K562 (cell line): Measurements from ENCODE around the gene PHYHIPL. TPM values are rescaled to one million over a fixed set of nuclear protein-coding genes. Genes with fewer than 3 reads are reported as not detected.

Source experiments
- ATAC-seq: fragments of 200-7000 bp; cut with Tn5 transposase; 3 replicates; pipeline ENCODE4 v1.9.1; 2020; ENCODE audit warnings: moderate library complexity
- BruUV-seq: library from RNA; stranded (reverse); fragments of 400-500 nt; replicated peaks from 2 replicates; lab custom pipeline; 2021; lab: Mats Ljungman, UMichigan
- CTCF ChIA-PET: fragments of 300-600 bp; formaldehyde crosslinking; extraction: SDS; loops from one replicate; lab custom pipeline; 2021; ENCODE audit warnings: low intra/inter-chr PET ratio; lab: Yijun Ruan, JAX
- POLR2A ChIA-PET: fragments of 300-600, 350-650 bp; sonication (Branson Sonifier 250); formaldehyde crosslinking; extraction: SDS; loops from one replicate; lab custom pipeline; 2021; ENCODE audit warnings: antibody characterized with exemption, inconsistent platforms; lab: Yijun Ruan, JAX
- DNase-seq, 4 experiments: peaks; one replicate each; pipeline versions ENCODE4 v3.0.0 to v3.0.0-alpha.2; 2011 to 2018; ENCODE audit warnings: low spot score in 3 of 4, mixed read lengths in 3 of 4; ENCODE audit errors: extremely low read depth in 1 of 4
- FAIRE-seq: peaks from 2 replicates; lab custom pipeline; 2011; peaks lifted over from hg19 to GRCh38; lab: Jason Lieb, UNC
- H2AFZ ChIP-seq: 2 replicates; pipeline ENCODE4 v1.6.0; 2011; ENCODE audit warnings: low read depth, low read length, control low read depth, inconsistent platforms
- H3K27ac ChIP-seq: fragments of 200-600 bp; 3 replicates; pipeline ENCODE4 v1.8.0; 2011; ENCODE audit warnings: low read depth, mild to moderate bottlenecking, control low read depth, inconsistent platforms, low read length, moderate library complexity, mixed read lengths; ENCODE audit errors: extremely low read depth
- H3K27me3 ChIP-seq, 2 experiments: fragments of 300-600 bp in 1 of 2; 2 replicates in 1 of 2; 3 replicates in 1 of 2; pipeline versions ENCODE4 v1.6.0 to v1.8.0; 2011; ENCODE audit warnings: inconsistent platforms in 2 of 2, low read length in 2 of 2, mild to moderate bottlenecking in 1 of 2, mixed read lengths in 1 of 2, moderate library complexity in 1 of 2; ENCODE audit not compliant: control insufficient read depth in 2 of 2, insufficient read depth in 2 of 2
- H3K36me3 ChIP-seq: fragments of 300-600 bp; 3 replicates; pipeline ENCODE4 v1.8.0; 2011; ENCODE audit warnings: mild to moderate bottlenecking, low read length, inconsistent platforms; ENCODE audit not compliant: control insufficient read depth, insufficient read depth
- H3K4me1 ChIP-seq, 2 experiments: fragments of 200-600 bp in 1 of 2; replicated peaks in 1 of 2; 2 replicates in 1 of 2; 3 replicates in 1 of 2; pipeline versions ENCODE4 v1.5.1 to v1.8.0; 2011; ENCODE audit warnings: inconsistent platforms in 2 of 2, low read length in 2 of 2, mild to moderate bottlenecking in 1 of 2, mixed read lengths in 1 of 2, moderate library complexity in 1 of 2; ENCODE audit not compliant: control insufficient read depth in 2 of 2, insufficient read depth in 2 of 2
- H3K4me2 ChIP-seq: 2 replicates; pipeline ENCODE4 v1.6.1; 2011; ENCODE audit warnings: low read length, control low read depth, inconsistent platforms, mixed read lengths; ENCODE audit not compliant: insufficient read depth
- H3K4me3 ChIP-seq: fragments of 200-600 bp; sonication (generic), shearing (Covaris generic); 2 replicates; pipeline ENCODE4 v1.5.1; 2016; ENCODE audit warnings: control low read depth, inconsistent platforms
- H3K79me2 ChIP-seq: fragments of 200-600 bp; 3 replicates; pipeline ENCODE4 v1.8.0; 2011; ENCODE audit warnings: low read length, inconsistent platforms; ENCODE audit not compliant: control insufficient read depth, insufficient read depth
- H3K9ac ChIP-seq, 2 experiments: 2 replicates each; pipeline versions ENCODE4 v1.6.0 to v1.6.1; 2011; ENCODE audit warnings: low read depth in 2 of 2, low read length in 2 of 2, control low read depth in 1 of 2, inconsistent platforms in 1 of 2, mild to moderate bottlenecking in 1 of 2, mixed read lengths in 1 of 2; ENCODE audit not compliant: insufficient read depth in 1 of 2
- H3K9me1 ChIP-seq: one replicate; pipeline ENCODE4 v1.6.0; 2011; ENCODE audit warnings: inconsistent platforms, mild to moderate bottlenecking, low read length, moderate library complexity; ENCODE audit not compliant: control insufficient read depth, insufficient read depth
- H3K9me3 ChIP-seq: replicated peaks from 2 replicates; pipeline ENCODE4 v1.5.1; 2011; ENCODE audit warnings: low read depth, low read length, inconsistent platforms; ENCODE audit not compliant: control insufficient read depth, insufficient read depth
- H4K20me1 ChIP-seq: replicated peaks from 2 replicates; pipeline ENCODE4 v1.6.1; 2011; ENCODE audit warnings: low read length, inconsistent platforms, mixed read lengths; ENCODE audit not compliant: control insufficient read depth, insufficient read depth
- PTTG1 ChIP-seq: fragments of 450-650 bp; IDR thresholded peaks from 2 replicates; pipeline ENCODE4 v1.6.1; 2016; ENCODE audit warnings: low read depth, mild to moderate bottlenecking, missing genetic modification characterization, missing compliant biosample characterization
- RFX1 ChIP-seq: fragments of 450-650 bp; IDR thresholded peaks from 2 replicates; pipeline ENCODE4 v1.6.1; 2016; ENCODE audit warnings: mild to moderate bottlenecking, moderate library complexity
- ZBTB1 ChIP-seq: sonication (generic); formaldehyde crosslinking; IDR thresholded peaks from 2 replicates; pipeline ENCODE4 v1.8.1; 2023; ENCODE audit warnings: missing genetic modification reagents, low read depth, mild to moderate bottlenecking, borderline replicate concordance
- WGBS: fragments of 100-300 bp; shearing (Covaris generic); methylation state at CpG from one replicate; pipeline ENCODE4 v1.1.6; 2016; ENCODE audit warnings: low coverage, mixed read lengths; ENCODE audit not compliant: insufficient coverage; ENCODE audit errors: missing lambda C conversion rate; 5-methylcytosine and 5-hydroxymethylcytosine counted together
- in situ Hi-C: fragments of 300-500 bp; cut with MboI; formaldehyde crosslinking; loops from 4 replicates; pipeline ENCODE4 v1.15.0; 2018; ENCODE audit warnings: inconsistent platforms, mixed read lengths
- intact Hi-C: fragments of 100-400 bp; cut with micrococcal nuclease; formaldehyde crosslinking; loops from 2 replicates; pipeline ENCODE4 v1.14.2; 2022
- polyA plus RNA-seq, 8 experiments: library from polyadenylated mRNA; depleted of rRNA in 4 of 8; stranded (reverse) in 5 of 8; unstranded in 3 of 8; fragments of >200 nt; fragmentation: Nextera tagmentation in 2 of 8; fragmentation: Illumina TruSeq in 1 of 8; extraction: Ambion mirVana in 2 of 8; extraction: Trizol in 1 of 8; gene quantifications; 2 replicates each; pipeline versions ENCODE4 v1.2.1 to v1.2.3, GENCODE V29; 2011 to 2014; ENCODE audit warnings: inconsistent platforms in 1 of 8, missing spikeins in 1 of 8
- total RNA-seq, 7 experiments: library from RNA; depleted of rRNA in 6 of 7; stranded (reverse); fragments of >200 nt in 6 of 7; fragmentation: Illumina TruSeq in 2 of 7; extraction: Trizol in 2 of 7; gene quantifications; 2 replicates each; pipeline versions ENCODE4 v1.2.1 to v1.2.3, GENCODE V29; 2011 to 2021; ENCODE audit warnings: low replicate concordance in 1 of 7
- TF ChIP-seq, protein P1 (sequence below): sonication (generic); formaldehyde crosslinking; IDR thresholded peaks from 2 replicates; pipeline ENCODE4 v1.8.0; 2022; ENCODE audit warnings: mild to moderate bottlenecking, missing genetic modification reagents
- TF ChIP-seq, protein P2 (sequence below): fragments of 250-450 bp; sonication (Bioruptor Pico); IDR thresholded peaks from 2 replicates; pipeline ENCODE4 v1.5.0; 2020; ENCODE audit warnings: mild to moderate bottlenecking, borderline replicate concordance
- TF ChIP-seq, protein P3 (sequence below), 2 experiments: fragments of 450-650 bp; IDR thresholded peaks; 2 replicates each; pipeline ENCODE4 v1.6.1; 2018; ENCODE audit warnings: mild to moderate bottlenecking in 2 of 2, low read depth in 1 of 2; ENCODE audit not compliant: partially characterized antibody in 2 of 2

Gene PHYHIPL
- total and polyA plus RNA-seq, 9 of the 15 experiments (the other 6 are each of a cell fraction or from before 2014, with no cell fraction given): not detected

DNA sequence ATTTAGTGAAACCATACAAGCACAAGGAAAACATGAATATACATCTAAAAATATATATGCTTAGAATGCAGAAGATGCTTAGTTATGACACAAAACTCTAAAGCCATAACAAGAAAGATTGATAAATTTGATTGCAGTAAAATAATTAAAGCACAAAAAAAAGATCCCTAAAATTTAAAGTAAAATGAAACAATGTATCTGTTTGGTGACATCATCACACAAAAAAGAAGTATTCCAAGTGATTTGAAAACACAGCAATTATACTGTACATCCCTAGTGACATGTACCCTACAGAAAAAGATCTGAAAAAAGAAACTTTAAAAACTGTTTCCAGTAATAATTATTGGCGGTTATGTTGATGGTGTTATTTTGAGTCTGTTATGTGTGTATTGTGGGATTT is 37.7 kb downstream of the PHYHIPL start (continued):
- TF ChIP-seq, protein P1, sequence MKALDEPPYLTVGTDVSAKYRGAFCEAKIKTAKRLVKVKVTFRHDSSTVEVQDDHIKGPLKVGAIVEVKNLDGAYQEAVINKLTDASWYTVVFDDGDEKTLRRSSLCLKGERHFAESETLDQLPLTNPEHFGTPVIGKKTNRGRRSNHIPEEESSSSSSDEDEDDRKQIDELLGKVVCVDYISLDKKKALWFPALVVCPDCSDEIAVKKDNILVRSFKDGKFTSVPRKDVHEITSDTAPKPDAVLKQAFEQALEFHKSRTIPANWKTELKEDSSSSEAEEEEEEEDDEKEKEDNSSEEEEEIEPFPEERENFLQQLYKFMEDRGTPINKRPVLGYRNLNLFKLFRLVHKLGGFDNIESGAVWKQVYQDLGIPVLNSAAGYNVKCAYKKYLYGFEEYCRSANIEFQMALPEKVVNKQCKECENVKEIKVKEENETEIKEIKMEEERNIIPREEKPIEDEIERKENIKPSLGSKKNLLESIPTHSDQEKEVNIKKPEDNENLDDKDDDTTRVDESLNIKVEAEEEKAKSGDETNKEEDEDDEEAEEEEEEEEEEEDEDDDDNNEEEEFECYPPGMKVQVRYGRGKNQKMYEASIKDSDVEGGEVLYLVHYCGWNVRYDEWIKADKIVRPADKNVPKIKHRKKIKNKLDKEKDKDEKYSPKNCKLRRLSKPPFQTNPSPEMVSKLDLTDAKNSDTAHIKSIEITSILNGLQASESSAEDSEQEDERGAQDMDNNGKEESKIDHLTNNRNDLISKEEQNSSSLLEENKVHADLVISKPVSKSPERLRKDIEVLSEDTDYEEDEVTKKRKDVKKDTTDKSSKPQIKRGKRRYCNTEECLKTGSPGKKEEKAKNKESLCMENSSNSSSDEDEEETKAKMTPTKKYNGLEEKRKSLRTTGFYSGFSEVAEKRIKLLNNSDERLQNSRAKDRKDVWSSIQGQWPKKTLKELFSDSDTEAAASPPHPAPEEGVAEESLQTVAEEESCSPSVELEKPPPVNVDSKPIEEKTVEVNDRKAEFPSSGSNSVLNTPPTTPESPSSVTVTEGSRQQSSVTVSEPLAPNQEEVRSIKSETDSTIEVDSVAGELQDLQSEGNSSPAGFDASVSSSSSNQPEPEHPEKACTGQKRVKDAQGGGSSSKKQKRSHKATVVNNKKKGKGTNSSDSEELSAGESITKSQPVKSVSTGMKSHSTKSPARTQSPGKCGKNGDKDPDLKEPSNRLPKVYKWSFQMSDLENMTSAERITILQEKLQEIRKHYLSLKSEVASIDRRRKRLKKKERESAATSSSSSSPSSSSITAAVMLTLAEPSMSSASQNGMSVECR (CRISPR knock-in tag): no peak
- TF ChIP-seq ZBTB1 (CRISPR knock-in tag): no peak
- TF ChIP-seq, all 486 proteins: peak for 0

DNA sequence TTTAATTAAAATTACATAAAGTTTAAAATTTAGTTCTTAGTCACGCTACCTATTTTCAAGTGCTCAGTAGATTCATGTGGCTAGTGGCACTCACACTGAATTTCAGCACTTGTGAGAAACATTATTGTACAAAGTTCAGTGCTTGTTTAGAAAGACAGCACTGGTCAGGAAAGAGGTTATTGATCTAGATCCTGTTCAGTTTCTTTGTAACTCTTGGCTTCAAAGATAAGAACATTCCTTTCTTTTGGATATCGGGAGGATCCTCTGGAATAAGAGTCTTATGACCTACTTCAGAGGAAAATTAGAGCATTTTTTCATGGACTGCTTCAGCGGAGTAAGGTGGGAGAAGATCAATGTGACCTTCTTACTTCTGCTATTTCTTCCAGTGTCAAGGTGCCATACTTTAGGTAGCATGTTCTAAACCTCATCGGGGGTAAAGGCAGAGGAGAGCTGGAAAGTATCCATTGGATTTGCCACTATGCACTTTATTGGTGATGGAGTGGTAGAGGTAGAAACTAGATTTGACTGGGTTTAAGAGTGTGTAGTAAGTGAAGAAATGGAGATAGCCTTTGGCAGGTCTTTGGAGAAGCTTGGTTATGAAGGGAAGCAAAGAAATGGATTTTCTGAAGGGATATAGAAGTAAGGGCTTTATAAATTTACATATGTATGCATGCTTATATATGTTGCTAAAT is 39.9 kb downstream of the PHYHIPL start:
- no peaks in the 10 kb centered on the region for H3K27me3 ChIP-seq
- no peak overlapping the region for H2AFZ ChIP-seq
- in situ Hi-C loops: no loop called here
- FAIRE-seq (no peak), DNase-seq (no peak), ATAC-seq (no peak)
- no peak overlapping the region for H3K27ac ChIP-seq
- no peak overlapping the region for H3K4me3 ChIP-seq
- ChIA-PET POLR2A (no interaction called here), CTCF (no interaction called here)
- H3K4me1 ChIP-seq: no peaks in the 10 kb centered on the region
- H4K20me1 ChIP-seq: no peaks in the 10 kb centered on the region
- H3K9me3 ChIP-seq: no peaks in the 10 kb centered on the region
- no peaks in the 10 kb centered on the region for H3K9me1 ChIP-seq
- intact Hi-C loops: no loop called here
- 1% methylated on average over 3 of the region's 4 CpGs for WGBS
- no peaks in the 10 kb centered on the region for H3K36me3 ChIP-seq
- H3K79me2 ChIP-seq: no peaks in the 10 kb centered on the region
- BruUV-seq: no TSS peak
- no peak overlapping the region for H3K4me2 ChIP-seq
- no peak overlapping the region for H3K9ac ChIP-seq
- TF ChIP-seq RFX1 (no peak), PTTG1 (no peak)
- TF ChIP-seq, protein P2, sequence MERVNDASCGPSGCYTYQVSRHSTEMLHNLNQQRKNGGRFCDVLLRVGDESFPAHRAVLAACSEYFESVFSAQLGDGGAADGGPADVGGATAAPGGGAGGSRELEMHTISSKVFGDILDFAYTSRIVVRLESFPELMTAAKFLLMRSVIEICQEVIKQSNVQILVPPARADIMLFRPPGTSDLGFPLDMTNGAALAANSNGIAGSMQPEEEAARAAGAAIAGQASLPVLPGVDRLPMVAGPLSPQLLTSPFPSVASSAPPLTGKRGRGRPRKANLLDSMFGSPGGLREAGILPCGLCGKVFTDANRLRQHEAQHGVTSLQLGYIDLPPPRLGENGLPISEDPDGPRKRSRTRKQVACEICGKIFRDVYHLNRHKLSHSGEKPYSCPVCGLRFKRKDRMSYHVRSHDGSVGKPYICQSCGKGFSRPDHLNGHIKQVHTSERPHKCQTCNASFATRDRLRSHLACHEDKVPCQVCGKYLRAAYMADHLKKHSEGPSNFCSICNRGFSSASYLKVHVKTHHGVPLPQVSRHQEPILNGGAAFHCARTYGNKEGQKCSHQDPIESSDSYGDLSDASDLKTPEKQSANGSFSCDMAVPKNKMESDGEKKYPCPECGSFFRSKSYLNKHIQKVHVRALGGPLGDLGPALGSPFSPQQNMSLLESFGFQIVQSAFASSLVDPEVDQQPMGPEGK (CRISPR knock-in tag): no peak
- TF ChIP-seq, protein P3, sequence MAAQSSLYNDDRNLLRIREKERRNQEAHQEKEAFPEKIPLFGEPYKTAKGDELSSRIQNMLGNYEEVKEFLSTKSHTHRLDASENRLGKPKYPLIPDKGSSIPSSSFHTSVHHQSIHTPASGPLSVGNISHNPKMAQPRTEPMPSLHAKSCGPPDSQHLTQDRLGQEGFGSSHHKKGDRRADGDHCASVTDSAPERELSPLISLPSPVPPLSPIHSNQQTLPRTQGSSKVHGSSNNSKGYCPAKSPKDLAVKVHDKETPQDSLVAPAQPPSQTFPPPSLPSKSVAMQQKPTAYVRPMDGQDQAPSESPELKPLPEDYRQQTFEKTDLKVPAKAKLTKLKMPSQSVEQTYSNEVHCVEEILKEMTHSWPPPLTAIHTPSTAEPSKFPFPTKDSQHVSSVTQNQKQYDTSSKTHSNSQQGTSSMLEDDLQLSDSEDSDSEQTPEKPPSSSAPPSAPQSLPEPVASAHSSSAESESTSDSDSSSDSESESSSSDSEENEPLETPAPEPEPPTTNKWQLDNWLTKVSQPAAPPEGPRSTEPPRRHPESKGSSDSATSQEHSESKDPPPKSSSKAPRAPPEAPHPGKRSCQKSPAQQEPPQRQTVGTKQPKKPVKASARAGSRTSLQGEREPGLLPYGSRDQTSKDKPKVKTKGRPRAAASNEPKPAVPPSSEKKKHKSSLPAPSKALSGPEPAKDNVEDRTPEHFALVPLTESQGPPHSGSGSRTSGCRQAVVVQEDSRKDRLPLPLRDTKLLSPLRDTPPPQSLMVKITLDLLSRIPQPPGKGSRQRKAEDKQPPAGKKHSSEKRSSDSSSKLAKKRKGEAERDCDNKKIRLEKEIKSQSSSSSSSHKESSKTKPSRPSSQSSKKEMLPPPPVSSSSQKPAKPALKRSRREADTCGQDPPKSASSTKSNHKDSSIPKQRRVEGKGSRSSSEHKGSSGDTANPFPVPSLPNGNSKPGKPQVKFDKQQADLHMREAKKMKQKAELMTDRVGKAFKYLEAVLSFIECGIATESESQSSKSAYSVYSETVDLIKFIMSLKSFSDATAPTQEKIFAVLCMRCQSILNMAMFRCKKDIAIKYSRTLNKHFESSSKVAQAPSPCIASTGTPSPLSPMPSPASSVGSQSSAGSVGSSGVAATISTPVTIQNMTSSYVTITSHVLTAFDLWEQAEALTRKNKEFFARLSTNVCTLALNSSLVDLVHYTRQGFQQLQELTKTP (IDR thresholded peaks at IDR 0.05; ENCODE audit: low read depth in 1 of 2, partially characterized antibody in 2 of 2): no peak
